ENCODE results near the gene CRMP1.

The CRMP1 gene

GRCh38 chr4:5810770-5811430 lies 82.0 kb downstream of the CRMP1 start:
- no peak overlapping the region for H3K9ac ChIP-seq (ENCODE audit: low read depth, low read length, poor library complexity)
- peaks cover 4% of the 10 kb centered on the region for H3K79me1 ChIP-seq (ENCODE audit: low read depth, low read length)
- no peak overlapping the region for H2BK12ac ChIP-seq (ENCODE audit: low read length)
- no peak overlapping the region for H4K91ac ChIP-seq (ENCODE audit: low read depth, low read length, poor library complexity)
- peaks cover 0 to 5% of the 10 kb centered on the region in 2 donors for H3K4me1 ChIP-seq (ENCODE audit: control insufficient read depth in 2 of 2, insufficient read depth in 1 of 2, low read depth in 1 of 2, low read length in 2 of 2)
- H3K23ac ChIP-seq (ENCODE audit: low read depth, low read length, poor library complexity) = no peak overlapping the region
- no peak overlapping the region for H3K14ac ChIP-seq (ENCODE audit: low read length)
- no peaks in the 10 kb centered on the region for H3K27me3 ChIP-seq (ENCODE audit: control insufficient read depth in 3 of 3, insufficient read depth in 3 of 3, low read depth in 1 of 3, low read length in 3 of 3)
- no peak overlapping the region for H2BK5ac ChIP-seq (ENCODE audit: low read length)
- H3K36me3 ChIP-seq (replicated peaks in 1 of 2; ENCODE audit: control insufficient read depth in 2 of 2, insufficient read depth in 2 of 2, low read length in 2 of 2) = peaks cover 20 to 79% of the 10 kb centered on the region in 2 donors
- no CpG with 5 or more reads among the region's 12 CpGs for WGBS, 2 donors (ENCODE audit: extremely low coverage in 2 of 2, insufficient read length in 2 of 2, insufficient replicate concordance in 1 of 2)
- H3K4me3 ChIP-seq (ENCODE audit: low read length in 2 of 2) = no peak overlapping the region
- no peak overlapping the region for H2BK15ac ChIP-seq (ENCODE audit: low read length)
- no peak overlapping the region for H2BK120ac ChIP-seq (ENCODE audit: low read depth, low read length)
- no peak overlapping the region for H3K4ac ChIP-seq (ENCODE audit: low read length)
- no peak overlapping the region for H2AFZ ChIP-seq (ENCODE audit: low read length)
- H3K9me3 ChIP-seq (replicated peaks in 1 of 2; ENCODE audit: control insufficient read depth in 2 of 2, insufficient read depth in 1 of 2, low read depth in 1 of 2, low read length in 2 of 2) = no peaks in the 10 kb centered on the region
- no peak overlapping the region for H3K4me2 ChIP-seq (ENCODE audit: insufficient read depth, low read length, poor library complexity, severe bottlenecking)
- H3K18ac ChIP-seq (ENCODE audit: low read length) = no peak overlapping the region
- no peak overlapping the region for H2AK5ac ChIP-seq (ENCODE audit: low read depth, low read length)
- H3K27ac ChIP-seq (replicated peaks; ENCODE audit: low read length) = no peak overlapping the region
- no peak overlapping the region for H4K8ac ChIP-seq (ENCODE audit: low read depth, low read length)
- DNase-seq (ENCODE audit: low spot score) = no peak

DNA sequence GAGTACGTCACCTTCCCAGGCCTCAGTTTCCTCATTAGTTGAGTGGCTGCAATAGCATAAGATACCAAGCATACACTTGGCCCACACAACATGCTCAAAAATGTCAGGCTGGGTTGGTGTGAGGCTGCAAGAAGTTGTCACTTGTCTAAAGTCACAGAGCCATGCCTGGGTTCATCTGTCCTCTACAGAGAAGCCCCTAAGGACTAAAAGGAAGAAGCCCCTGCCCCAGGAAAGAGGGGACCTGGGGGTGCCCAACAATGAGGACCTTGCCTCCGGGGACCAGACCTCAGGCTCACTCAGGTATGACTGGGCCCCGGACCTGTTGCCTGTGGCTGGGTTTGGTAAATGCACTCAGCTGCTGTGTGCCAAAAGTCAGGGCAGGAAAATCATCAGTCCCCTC lies 82.7 kb downstream of the CRMP1 start:
- Histone ChIP-seq H3K4ac (ENCODE audit: low read length) (no peak overlapping the region), H4K91ac (ENCODE audit: low read depth, low read length, poor library complexity) (no peak overlapping the region), H3K18ac (ENCODE audit: low read length) (no peak overlapping the region), H3K9me3 (replicated peaks in 1 of 2; ENCODE audit: control insufficient read depth in 2 of 2, insufficient read depth in 1 of 2, low read depth in 1 of 2, low read length in 2 of 2) (no peaks in the 10 kb centered on the region), H3K27me3 (ENCODE audit: control insufficient read depth in 3 of 3, insufficient read depth in 3 of 3, low read depth in 1 of 3, low read length in 3 of 3) (no peaks in the 10 kb centered on the region), H3K9ac (ENCODE audit: low read depth, low read length, poor library complexity) (no peak overlapping the region), H2AK5ac (ENCODE audit: low read depth, low read length) (no peak overlapping the region), H2BK5ac (ENCODE audit: low read length) (no peak overlapping the region), H3K4me2 (ENCODE audit: insufficient read depth, low read length, poor library complexity, severe bottlenecking) (no peak overlapping the region), H3K4me3 (ENCODE audit: low read length in 2 of 2) (no peak overlapping the region), H3K79me1 (ENCODE audit: low read depth, low read length) (peaks cover 4% of the 10 kb centered on the region), H2BK15ac (ENCODE audit: low read length) (no peak overlapping the region), H4K8ac (ENCODE audit: low read depth, low read length) (no peak overlapping the region), H2BK120ac (ENCODE audit: low read depth, low read length) (no peak overlapping the region), H3K27ac (replicated peaks; ENCODE audit: low read length) (no peak overlapping the region), H3K23ac (ENCODE audit: low read depth, low read length, poor library complexity) (no peak overlapping the region), H3K36me3 (replicated peaks in 1 of 2; ENCODE audit: control insufficient read depth in 2 of 2, insufficient read depth in 2 of 2, low read length in 2 of 2) (peaks cover 19 to 76% of the 10 kb centered on the region in 2 donors), H3K14ac (ENCODE audit: low read length) (no peak overlapping the region), H3K4me1 (ENCODE audit: control insufficient read depth in 2 of 2, insufficient read depth in 1 of 2, low read depth in 1 of 2, low read length in 2 of 2) (peaks cover 0 to under 1% of the 10 kb centered on the region in 2 donors), H2BK12ac (ENCODE audit: low read length) (no peak overlapping the region), H2AFZ (ENCODE audit: low read length) (no peak overlapping the region)
- WGBS, 2 donors (ENCODE audit: extremely low coverage in 2 of 2, insufficient read length in 2 of 2, insufficient replicate concordance in 1 of 2) = no CpG with 5 or more reads among the region's 3 CpGs
- no peak for DNase-seq (ENCODE audit: low spot score)

DNA sequence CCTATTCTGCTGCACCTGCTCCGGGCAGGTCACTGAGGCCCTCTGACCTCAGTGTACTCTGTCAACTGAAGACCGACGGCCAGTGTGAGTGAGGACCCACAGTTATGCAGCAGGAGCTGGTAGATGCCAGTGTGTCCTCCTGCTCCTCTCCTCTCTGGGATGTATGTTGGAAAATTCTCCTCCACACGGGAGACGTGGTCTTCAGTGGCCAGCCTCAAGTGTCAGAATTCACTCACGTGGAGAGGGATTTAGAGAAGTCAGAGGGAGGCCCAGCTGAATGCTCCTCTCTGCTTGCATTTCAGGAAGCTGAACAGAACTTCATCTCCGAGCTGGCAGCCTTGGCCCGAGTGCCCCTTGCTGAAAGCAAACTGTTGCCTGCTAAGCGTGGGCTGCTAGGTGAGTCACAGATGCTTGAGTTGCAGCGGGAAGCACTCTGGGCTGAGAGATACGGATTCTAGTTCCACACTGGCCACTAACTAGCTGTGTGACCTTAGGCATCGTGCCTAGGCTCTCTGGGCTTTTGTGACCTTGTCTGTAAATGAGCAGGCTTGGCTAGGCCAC lies 83.6 kb downstream of the CRMP1 start:
- Histone ChIP-seq H3K4me2 (ENCODE audit: insufficient read depth, low read length, poor library complexity, severe bottlenecking) (no peak overlapping the region), H3K23ac (ENCODE audit: low read depth, low read length, poor library complexity) (no peak overlapping the region), H2BK12ac (ENCODE audit: low read length) (no peak overlapping the region), H2BK15ac (ENCODE audit: low read length) (no peak overlapping the region), H2BK5ac (ENCODE audit: low read length) (no peak overlapping the region), H2AFZ (ENCODE audit: low read length) (no peak overlapping the region), H3K27me3 (ENCODE audit: control insufficient read depth in 3 of 3, insufficient read depth in 3 of 3, low read depth in 1 of 3, low read length in 3 of 3) (no peaks in the 10 kb centered on the region), H3K79me1 (ENCODE audit: low read depth, low read length) (peaks cover 2% of the 10 kb centered on the region), H3K4ac (ENCODE audit: low read length) (no peak overlapping the region), H3K9me3 (replicated peaks in 1 of 2; ENCODE audit: control insufficient read depth in 2 of 2, insufficient read depth in 1 of 2, low read depth in 1 of 2, low read length in 2 of 2) (no peaks in the 10 kb centered on the region), H2BK120ac (ENCODE audit: low read depth, low read length) (no peak overlapping the region), H3K18ac (ENCODE audit: low read length) (no peak overlapping the region), H4K8ac (ENCODE audit: low read depth, low read length) (no peak overlapping the region), H3K4me1 (ENCODE audit: control insufficient read depth in 2 of 2, insufficient read depth in 1 of 2, low read depth in 1 of 2, low read length in 2 of 2) (no peaks in the 10 kb centered on the region), H3K4me3 (ENCODE audit: low read length in 2 of 2) (no peak overlapping the region), H3K14ac (ENCODE audit: low read length) (no peak overlapping the region), H4K91ac (ENCODE audit: low read depth, low read length, poor library complexity) (no peak overlapping the region), H3K9ac (ENCODE audit: low read depth, low read length, poor library complexity) (no peak overlapping the region), H3K36me3 (replicated peaks in 1 of 2; ENCODE audit: control insufficient read depth in 2 of 2, insufficient read depth in 2 of 2, low read length in 2 of 2) (peaks cover 20 to 79% of the 10 kb centered on the region in 2 donors), H3K27ac (replicated peaks; ENCODE audit: low read length) (no peak overlapping the region), H2AK5ac (ENCODE audit: low read depth, low read length) (no peak overlapping the region)
- DNase-seq (ENCODE audit: low spot score) = no peak
- WGBS, 2 donors (ENCODE audit: extremely low coverage in 2 of 2, insufficient read length in 2 of 2, insufficient replicate concordance in 1 of 2) = no CpG with 5 or more reads among the region's 12 CpGs

GRCh38 chr4:5808081-5808741 lies 84.7 kb downstream of the CRMP1 start:
- H3K23ac ChIP-seq (ENCODE audit: low read depth, low read length, poor library complexity) = no peak overlapping the region
- no peak overlapping the region for H3K27ac ChIP-seq (replicated peaks; ENCODE audit: low read length)
- H3K4ac ChIP-seq (ENCODE audit: low read length) = no peak overlapping the region
- no peak overlapping the region for H2BK15ac ChIP-seq (ENCODE audit: low read length)
- no peak overlapping the region for H2BK5ac ChIP-seq (ENCODE audit: low read length)
- H3K4me1 ChIP-seq (ENCODE audit: control insufficient read depth in 2 of 2, insufficient read depth in 1 of 2, low read depth in 1 of 2, low read length in 2 of 2) = no peaks in the 10 kb centered on the region
- no peak overlapping the region for H3K9ac ChIP-seq (ENCODE audit: low read depth, low read length, poor library complexity)
- no peak overlapping the region for H4K91ac ChIP-seq (ENCODE audit: low read depth, low read length, poor library complexity)
- no peak overlapping the region for H2AK5ac ChIP-seq (ENCODE audit: low read depth, low read length)
- WGBS, 2 donors (ENCODE audit: extremely low coverage in 2 of 2, insufficient read length in 2 of 2, insufficient replicate concordance in 1 of 2) = no CpG with 5 or more reads among the region's 10 CpGs
- H3K9me3 ChIP-seq (replicated peaks in 1 of 2; ENCODE audit: control insufficient read depth in 2 of 2, insufficient read depth in 1 of 2, low read depth in 1 of 2, low read length in 2 of 2) = no peaks in the 10 kb centered on the region
- no peak overlapping the region for H2AFZ ChIP-seq (ENCODE audit: low read length)
- no peak overlapping the region for H4K8ac ChIP-seq (ENCODE audit: low read depth, low read length)
- DNase-seq (ENCODE audit: low spot score) = no peak
- no peak overlapping the region for H2BK120ac ChIP-seq (ENCODE audit: low read depth, low read length)
- H3K36me3 ChIP-seq (replicated peaks in 1 of 2; ENCODE audit: control insufficient read depth in 2 of 2, insufficient read depth in 2 of 2, low read length in 2 of 2) = peaks cover 16 to 71% of the 10 kb centered on the region in 2 donors
- no peak overlapping the region for H3K18ac ChIP-seq (ENCODE audit: low read length)
- no peak overlapping the region for H2BK12ac ChIP-seq (ENCODE audit: low read length)
- H3K14ac ChIP-seq (ENCODE audit: low read length) = no peak overlapping the region
- H3K4me2 ChIP-seq (ENCODE audit: insufficient read depth, low read length, poor library complexity, severe bottlenecking) = no peak overlapping the region
- no peaks in the 10 kb centered on the region for H3K27me3 ChIP-seq (ENCODE audit: control insufficient read depth in 3 of 3, insufficient read depth in 3 of 3, low read depth in 1 of 3, low read length in 3 of 3)
- peaks cover 2% of the 10 kb centered on the region for H3K79me1 ChIP-seq (ENCODE audit: low read depth, low read length)
- H3K4me3 ChIP-seq (ENCODE audit: low read length in 2 of 2) = no peak overlapping the region

All from neuronal stem cell (in vitro differentiated cells).